Measurements from ENCODE around the gene PLD4.
A peak's percentile ranks its signal among the peaks of the same experiment; 100 is the strongest.

PLD4 gene

GRCh38 chr14:104931771-104932675 is 7.3 kb downstream of the PLD4 start:
- Mint-ChIP-seq H3K36me3 (ENCODE audit: insufficient read depth) (no peaks in the 10 kb centered on the region), H3K27ac (no peak overlapping the region), H3K27me3 (peaks cover 24 to 32% of the 10 kb centered on the region in 2 donors), H3K4me1 (ENCODE audit: low read depth in 2 of 2) (peaks cover 0 to 2% of the 10 kb centered on the region in 2 donors), H3K4me3 (peak overlapping the region; percentile 19 to 48), H3K9me3 (no peaks in the 10 kb centered on the region)
- no peak for DNase-seq
- no peak for ATAC-seq (replicated peaks)

GRCh38 chr14:104932676-104933631 is 8.3 kb downstream of the PLD4 start:
- peaks cover 0 to 2% of the 10 kb centered on the region in 2 donors for H3K4me1 Mint-ChIP-seq (ENCODE audit: low read depth in 2 of 2)
- no peak overlapping the region for H3K27ac Mint-ChIP-seq
- peak overlapping the region; percentile 68 to 71 for H3K4me3 Mint-ChIP-seq
- H3K36me3 Mint-ChIP-seq (ENCODE audit: insufficient read depth), result no peaks in the 10 kb centered on the region
- peaks cover 26 to 32% of the 10 kb centered on the region in 2 donors for H3K27me3 Mint-ChIP-seq
- no peaks in the 10 kb centered on the region for H3K9me3 Mint-ChIP-seq
- peak; percentile 81 to 86 (median 82) for DNase-seq
- ATAC-seq (replicated peaks), result peak; percentile 93

- Mint-ChIP-seq H3K27ac (no peak overlapping the region), H3K4me1 (ENCODE audit: low read depth in 2 of 2) (peaks cover 0 to 2% of the 10 kb centered on the region in 2 donors), H3K4me3 (peak overlapping the region; percentile 34 to 53), H3K27me3 (peaks cover 28 to 32% of the 10 kb centered on the region in 2 donors), H3K9me3 (no peaks in the 10 kb centered on the region), H3K36me3 (ENCODE audit: insufficient read depth) (no peaks in the 10 kb centered on the region)
- DNase-seq, result no peak
- ATAC-seq (replicated peaks), result no peak
Observed at GRCh38 chr14:104933746-104934733, 9.4 kb downstream of the PLD4 start.

GRCh38 chr14:104935026-104935650 is 10.5 kb downstream of the PLD4 start:
- no peaks in the 10 kb centered on the region for H3K36me3 Mint-ChIP-seq (ENCODE audit: insufficient read depth)
- no peak for DNase-seq
- H3K27me3 Mint-ChIP-seq, result peaks cover 29 to 32% of the 10 kb centered on the region in 2 donors
- no peaks in the 10 kb centered on the region for H3K9me3 Mint-ChIP-seq
- peak overlapping the region; percentile 34 to 53 for H3K4me3 Mint-ChIP-seq
- ATAC-seq (replicated peaks), result no peak
- no peak overlapping the region for H3K27ac Mint-ChIP-seq
- peaks cover 0 to 2% of the 10 kb centered on the region in 2 donors for H3K4me1 Mint-ChIP-seq (ENCODE audit: low read depth in 2 of 2)

GRCh38 chr14:104935955-104936354 is 11.3 kb downstream of the PLD4 start:
- Mint-ChIP-seq H3K36me3 (ENCODE audit: insufficient read depth) (no peaks in the 10 kb centered on the region), H3K4me1 (ENCODE audit: low read depth in 2 of 2) (peaks cover 0 to 2% of the 10 kb centered on the region in 2 donors), H3K27me3 (peaks cover 37 to 40% of the 10 kb centered on the region in 2 donors), H3K4me3 (no peak overlapping the region), H3K9me3 (no peaks in the 10 kb centered on the region), H3K27ac (no peak overlapping the region)
- DNase-seq, result no peak
- ATAC-seq (replicated peaks), result no peak

GRCh38 chr14:104936361-104937155 is 11.9 kb downstream of the PLD4 start:
- Mint-ChIP-seq H3K27me3 (peaks cover 38 to 43% of the 10 kb centered on the region in 2 donors), H3K4me3 (no peak overlapping the region), H3K27ac (no peak overlapping the region), H3K4me1 (ENCODE audit: low read depth in 2 of 2) (peaks cover 0 to 2% of the 10 kb centered on the region in 2 donors), H3K9me3 (no peaks in the 10 kb centered on the region), H3K36me3 (ENCODE audit: insufficient read depth) (no peaks in the 10 kb centered on the region)
- ATAC-seq (replicated peaks) (no peak), DNase-seq (no peak)

GRCh38 chr14:104937161-104937560 is 12.5 kb downstream of the PLD4 start:
- no peaks in the 10 kb centered on the region for H3K9me3 Mint-ChIP-seq
- peaks cover 0 to 2% of the 10 kb centered on the region in 2 donors for H3K4me1 Mint-ChIP-seq (ENCODE audit: low read depth in 2 of 2)
- DNase-seq, result no peak
- no peak overlapping the region for H3K27ac Mint-ChIP-seq
- peaks cover 38 to 43% of the 10 kb centered on the region in 2 donors for H3K27me3 Mint-ChIP-seq
- H3K4me3 Mint-ChIP-seq, result no peak overlapping the region
- H3K36me3 Mint-ChIP-seq (ENCODE audit: insufficient read depth), result no peaks in the 10 kb centered on the region
- no peak for ATAC-seq (replicated peaks)

GRCh38 chr14:104937694-104938365 is 13.2 kb downstream of the PLD4 start:
- no peak for ATAC-seq (replicated peaks)
- Mint-ChIP-seq H3K36me3 (ENCODE audit: insufficient read depth) (no peaks in the 10 kb centered on the region), H3K4me1 (ENCODE audit: low read depth in 2 of 2) (peaks cover 0 to 2% of the 10 kb centered on the region in 2 donors), H3K9me3 (no peaks in the 10 kb centered on the region), H3K27me3 (peaks cover 38 to 43% of the 10 kb centered on the region in 2 donors), H3K4me3 (no peak overlapping the region), H3K27ac (no peak overlapping the region)
- no peak for DNase-seq

GRCh38 chr14:104938436-104938835 is 13.8 kb downstream of the PLD4 start:
- no peaks in the 10 kb centered on the region for H3K36me3 Mint-ChIP-seq (ENCODE audit: insufficient read depth)

GRCh38 chr14:104938960-104939359 is 14.3 kb downstream of the PLD4 start:
- DNase-seq (no peak), ATAC-seq (replicated peaks) (no peak)
- Mint-ChIP-seq H3K27ac (no peak overlapping the region), H3K4me1 (ENCODE audit: low read depth in 2 of 2) (no peaks in the 10 kb centered on the region), H3K27me3 (peaks cover 38 to 43% of the 10 kb centered on the region in 2 donors), H3K36me3 (ENCODE audit: insufficient read depth) (no peaks in the 10 kb centered on the region), H3K9me3 (no peaks in the 10 kb centered on the region), H3K4me3 (no peak overlapping the region)

More at GRCh38 chr14:104938436-104938835, 13.8 kb downstream of the PLD4 start:
- DNase-seq (no peak), ATAC-seq (replicated peaks) (no peak)
- H3K27ac Mint-ChIP-seq, result no peak overlapping the region
- H3K4me3 Mint-ChIP-seq, result no peak overlapping the region
- peaks cover 38 to 43% of the 10 kb centered on the region in 2 donors for H3K27me3 Mint-ChIP-seq
- no peaks in the 10 kb centered on the region for H3K9me3 Mint-ChIP-seq
- H3K4me1 Mint-ChIP-seq (ENCODE audit: low read depth in 2 of 2), result no peaks in the 10 kb centered on the region

GRCh38 chr14:104939666-104940410 is 15.2 kb downstream of the PLD4 start:
- Mint-ChIP-seq H3K4me1 (ENCODE audit: low read depth in 2 of 2) (no peaks in the 10 kb centered on the region), H3K4me3 (no peak overlapping the region), H3K27me3 (peaks cover 32 to 43% of the 10 kb centered on the region in 2 donors), H3K27ac (no peak overlapping the region), H3K36me3 (ENCODE audit: insufficient read depth) (no peaks in the 10 kb centered on the region), H3K9me3 (no peaks in the 10 kb centered on the region)
- DNase-seq (no peak), ATAC-seq (replicated peaks) (no peak)
